NT2/D1 (cell line): ENCODE data around the gene IPO9.

Experiments used
- DNase-seq: peaks from one replicate; pipeline ENCODE4 v3.0.0-alpha.2; 2011; ENCODE audit warnings: low read depth, low spot score
- H3K27me3 ChIP-seq: 2 replicates; pipeline ENCODE4 v1.6.0; 2011; ENCODE audit warnings: mild to moderate bottlenecking; ENCODE audit not compliant: insufficient read length, insufficient read depth
- H3K36me3 ChIP-seq: 2 replicates; pipeline ENCODE4 v1.6.1; 2011; ENCODE audit warnings: mild to moderate bottlenecking, low read length, mixed read lengths; ENCODE audit not compliant: insufficient read depth, insufficient read length
- H3K4me1 ChIP-seq: 2 replicates; pipeline ENCODE4 v1.5.1; 2011; ENCODE audit not compliant: insufficient read depth, insufficient read length
- H3K4me3 ChIP-seq: 2 replicates; pipeline ENCODE4 v1.5.1; 2011; ENCODE audit warnings: low read depth; ENCODE audit not compliant: insufficient read length
- H3K9ac ChIP-seq: 2 replicates; pipeline ENCODE4 v1.6.0; 2011; ENCODE audit warnings: low read depth; ENCODE audit not compliant: insufficient read length
- H3K9me3 ChIP-seq: 2 replicates; pipeline ENCODE4 v1.5.1; 2011; ENCODE audit warnings: mild to moderate bottlenecking, low read length; ENCODE audit not compliant: insufficient read depth
- SUZ12 ChIP-seq: IDR thresholded peaks from 2 replicates; pipeline ENCODE4 v1.6.1; 2011; ENCODE audit not compliant: insufficient read length, insufficient read depth; ENCODE audit errors: extremely low read depth
- YY1 ChIP-seq: IDR thresholded peaks from 2 replicates; pipeline ENCODE4 v1.6.1; 2011; ENCODE audit not compliant: insufficient read length, insufficient read depth
- ZNF274 ChIP-seq: IDR thresholded peaks from 2 replicates; pipeline ENCODE4 v1.6.1; 2011; ENCODE audit warnings: mild to moderate bottlenecking, low read depth, low read length

Gene IPO9

DNA sequence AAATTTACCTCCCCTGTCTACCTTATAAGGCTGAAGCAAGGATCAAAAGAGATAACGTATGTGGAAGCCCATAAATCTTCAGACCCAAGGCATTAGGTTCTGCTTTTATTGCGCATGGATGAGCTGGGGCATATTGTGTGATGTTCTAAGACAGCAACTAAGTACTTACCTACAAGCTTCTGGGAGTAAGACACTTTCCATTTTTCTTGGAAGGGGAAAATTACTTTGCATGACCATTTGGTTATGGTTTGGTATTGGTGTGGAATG is 96.3 kb downstream of the IPO9 start:
- H3K36me3 ChIP-seq, result no peaks in the 10 kb centered on the region
- H3K27me3 ChIP-seq, result peaks cover 4% of the 10 kb centered on the region
- H3K4me1 ChIP-seq, result no peaks in the 10 kb centered on the region
- TF ChIP-seq YY1, result no peak
- TF ChIP-seq SUZ12, result no peak
- no peak overlapping the region for H3K4me3 ChIP-seq
- DNase-seq, result no peak
- H3K9me3 ChIP-seq, result 0 out of 2 replicates have a peak, but pooled peaks cover 3% of the 10 kb centered on the region
- H3K9ac ChIP-seq, result no peak overlapping the region

- Histone ChIP-seq H3K27me3 (peaks cover 4% of the 10 kb centered on the region), H3K9ac (no peak overlapping the region), H3K9me3 (0 out of 2 replicates have a peak, but pooled peaks cover 3% of the 10 kb centered on the region), H3K36me3 (no peaks in the 10 kb centered on the region), H3K4me1 (no peaks in the 10 kb centered on the region), H3K4me3 (no peak overlapping the region)
- TF ChIP-seq SUZ12, result no peak
- TF ChIP-seq ZNF274, result no peak
- no peak for TF ChIP-seq YY1
- no peak for DNase-seq
Measured at GRCh38 chr1:201925981-201926645, 97.2 kb downstream of the IPO9 start.

DNA sequence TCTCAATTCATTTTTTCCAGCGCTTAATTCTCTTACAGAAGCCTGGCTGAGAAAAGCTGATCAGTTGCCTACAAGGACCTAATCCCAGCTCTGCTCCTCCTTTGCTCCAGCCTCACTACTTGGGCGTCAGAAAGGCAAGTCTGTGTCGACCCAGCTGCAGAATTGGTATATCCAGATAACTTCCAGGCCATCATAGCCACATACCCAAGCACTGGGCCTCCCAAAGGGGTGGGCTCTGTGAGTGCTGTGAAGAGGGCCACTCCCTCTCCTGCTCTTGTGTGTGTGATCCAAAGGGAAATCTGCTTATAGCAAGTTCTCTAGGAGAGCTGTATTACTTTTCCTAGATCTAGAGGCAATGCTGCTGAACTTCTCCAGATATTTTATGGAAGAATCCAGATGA is 99.3 kb downstream of the IPO9 start:
- Histone ChIP-seq H3K4me1 (no peaks in the 10 kb centered on the region), H3K9me3 (no peaks in the 10 kb centered on the region), H3K36me3 (no peaks in the 10 kb centered on the region), H3K27me3 (peaks cover 4% of the 10 kb centered on the region), H3K4me3 (no peak overlapping the region), H3K9ac (no peak overlapping the region)
- no peak for TF ChIP-seq SUZ12
- no peak for TF ChIP-seq ZNF274
- TF ChIP-seq YY1, result no peak
- DNase-seq, result no peak

DNA sequence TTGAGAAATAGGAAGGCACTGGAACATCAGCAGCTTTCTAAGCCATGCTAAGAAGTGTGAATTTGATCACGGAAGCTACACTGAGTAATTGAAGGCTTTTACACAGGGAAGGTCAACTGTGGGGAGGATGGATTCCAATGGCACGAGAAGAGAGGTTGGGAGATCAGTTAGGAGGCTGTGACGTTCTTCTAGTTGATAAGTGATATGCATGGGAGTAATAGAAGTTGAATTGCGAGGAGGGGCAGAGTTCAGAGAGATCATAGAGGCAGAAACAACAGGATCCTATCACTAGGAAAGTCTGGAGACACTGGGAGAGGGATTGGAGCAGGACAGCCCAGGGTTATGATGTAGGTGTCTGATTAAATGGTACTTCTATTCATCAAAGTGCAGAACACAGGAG is 101.2 kb downstream of the IPO9 start:
- no peak for DNase-seq
- TF ChIP-seq ZNF274 (no peak), YY1 (no peak), SUZ12 (no peak)
- H3K4me1 ChIP-seq, result no peaks in the 10 kb centered on the region
- no peaks in the 10 kb centered on the region for H3K36me3 ChIP-seq
- peaks cover 4% of the 10 kb centered on the region for H3K27me3 ChIP-seq
- H3K4me3 ChIP-seq, result no peak overlapping the region
- no peaks in the 10 kb centered on the region for H3K9me3 ChIP-seq
- no peak overlapping the region for H3K9ac ChIP-seq

- no peak overlapping the region for H3K4me3 ChIP-seq
- no peaks in the 10 kb centered on the region for H3K9me3 ChIP-seq
- no peaks in the 10 kb centered on the region for H3K4me1 ChIP-seq
- H3K9ac ChIP-seq, result no peak overlapping the region
- H3K36me3 ChIP-seq, result no peaks in the 10 kb centered on the region
- TF ChIP-seq SUZ12 (no peak), ZNF274 (no peak), YY1 (no peak)
- peaks cover 4% of the 10 kb centered on the region for H3K27me3 ChIP-seq
- no peak for DNase-seq
Measured at GRCh38 chr1:201930803-201931202, 101.8 kb downstream of the IPO9 start.
